GM12878 (cell line): ENCODE data around the gene ACP3. TPM values are rescaled to one million over a fixed set of nuclear protein-coding genes. Genes with fewer than 3 reads are reported as not detected.

Experiments
- ATAC-seq: fragments of 200-7000 bp; cut with Tn5 transposase; 3 replicates; pipeline ENCODE4 v1.9.1; 2020; ENCODE audit warnings: mild to moderate bottlenecking, moderate library complexity
- BruUV-seq: library from RNA; stranded (reverse); fragments of 400-500 nt; replicated peaks from 2 replicates; lab custom pipeline; 2021; lab: Mats Ljungman, UMichigan
- CTCF ChIA-PET: fragments of 300-600 bp; sonication (Branson Sonifier 250); formaldehyde crosslinking; extraction: SDS; loops from one replicate; lab custom pipeline; 2021; ENCODE audit warnings: inconsistent platforms; lab: Yijun Ruan, JAX
- POLR2A ChIA-PET: fragments of 350-600 bp; formaldehyde crosslinking; extraction: SDS; loops from one replicate; lab custom pipeline; 2021; ENCODE audit warnings: inconsistent platforms; lab: Charles Lee
- RAD21 ChIA-PET: fragments of 300-600 bp; sonication (Branson Sonifier 250); formaldehyde crosslinking; loops from one replicate; lab custom pipeline; 2023; ENCODE audit warnings: antibody characterized with exemption; ENCODE audit not compliant: unreplicated experiment; lab: Charles Lee
- SMC1A ChIA-PET: fragments of 300-600 bp; sonication (Branson Sonifier 250); formaldehyde crosslinking; loops from one replicate; lab custom pipeline; 2023; ENCODE audit not compliant: unreplicated experiment, uncharacterized antibody; lab: Charles Lee
- DNase-seq: peaks from one replicate; pipeline ENCODE4 v3.0.0-alpha.2; 2011; ENCODE audit warnings: low read depth, low spot score
- FAIRE-seq: peaks from 3 replicates; lab custom pipeline; 2011; peaks lifted over from hg19 to GRCh38; lab: Jason Lieb, UNC
- H2AFZ ChIP-seq: 2 replicates; pipeline ENCODE4 v1.6.0; 2011; ENCODE audit warnings: low read depth, low read length, control low read depth; ENCODE audit not compliant: control insufficient read depth
- H3K27ac ChIP-seq: 2 replicates; pipeline ENCODE4 v1.5.1; 2011; ENCODE audit warnings: control low read depth; ENCODE audit not compliant: control insufficient read depth, insufficient read depth
- H3K27me3 ChIP-seq, 2 experiments: replicated peaks in 1 of 2; 2 replicates each; pipeline versions ENCODE4 v1.6.0 to v1.6.1; 2011; ENCODE audit warnings: low read length in 1 of 2; ENCODE audit not compliant: control insufficient read depth in 2 of 2, insufficient read depth in 2 of 2
- H3K36me3 ChIP-seq, 2 experiments: 2 replicates each; pipeline ENCODE4 v1.5.1; 2011; ENCODE audit warnings: low read length in 1 of 2; ENCODE audit not compliant: control insufficient read depth in 2 of 2, insufficient read depth in 2 of 2
- H3K4me1 ChIP-seq: 2 replicates; pipeline ENCODE4 v1.6.1; 2011; ENCODE audit warnings: mild to moderate bottlenecking, low read length, moderate library complexity, mixed read lengths; ENCODE audit not compliant: control insufficient read depth, insufficient read depth
- H3K4me2 ChIP-seq: 2 replicates; pipeline ENCODE4 v1.6.0; 2011; ENCODE audit warnings: control low read depth; ENCODE audit not compliant: control insufficient read depth, insufficient read depth
- H3K4me3 ChIP-seq: fragments of 200-600 bp; sonication (generic); 2 replicates; pipeline ENCODE4 v1.5.1; 2016
- H3K79me2 ChIP-seq: 2 replicates; pipeline ENCODE4 v1.6.0; 2011; ENCODE audit warnings: low read length; ENCODE audit not compliant: control insufficient read depth, insufficient read depth
- H3K9ac ChIP-seq: 2 replicates; pipeline ENCODE4 v1.8.0; 2011; ENCODE audit warnings: low read length, control low read depth, mixed read lengths; ENCODE audit not compliant: control insufficient read depth, insufficient read depth
- H3K9me3 ChIP-seq: replicated peaks from 3 replicates; pipeline ENCODE4 v1.5.1; 2011; ENCODE audit warnings: mild to moderate bottlenecking, low read length; ENCODE audit not compliant: control insufficient read depth, insufficient read depth
- H4K20me1 ChIP-seq: 2 replicates; pipeline ENCODE4 v1.6.0; 2011; ENCODE audit not compliant: control insufficient read depth, insufficient read depth
- CEBPZ ChIP-seq: fragments of 150-350 bp; IDR thresholded peaks from 2 replicates; pipeline ENCODE4 v1.6.1; 2016; ENCODE audit warnings: low read depth, low read length
- E2F8 ChIP-seq: fragments of 450-650 bp; IDR thresholded peaks from 2 replicates; pipeline ENCODE4 v1.6.1; 2018; ENCODE audit warnings: mild to moderate bottlenecking, low read depth, moderate library complexity; ENCODE audit not compliant: partially characterized antibody
- NFYA ChIP-seq: IDR thresholded peaks from 2 replicates; pipeline ENCODE4 v1.6.1; 2011; ENCODE audit warnings: low read depth, mild to moderate bottlenecking, low read length, improper control_type of control experiment, borderline replicate concordance
- USF1 ChIP-seq: IDR thresholded peaks from 2 replicates; pipeline ENCODE4 v1.6.1; 2011; ENCODE audit warnings: borderline replicate concordance, low read depth, mild to moderate bottlenecking, moderate library complexity, mixed read lengths, low read length; ENCODE audit not compliant: insufficient read depth; ENCODE audit errors: extremely low read length
- ZBED1 ChIP-seq: IDR thresholded peaks from 2 replicates; pipeline ENCODE4 v1.6.1; 2016; ENCODE audit warnings: borderline replicate concordance
- ZBTB11 ChIP-seq: fragments of 450-650 bp; formaldehyde crosslinking; IDR thresholded peaks from 2 replicates; pipeline ENCODE4 v1.5.0; 2022; ENCODE audit warnings: mild to moderate bottlenecking, missing genetic modification characterization
- WGBS: methylation state at CpG from one replicate; pipeline ENCODE4 v1.1.6; 2016; ENCODE audit warnings: low lambda C conversion rate; ENCODE audit not compliant: insufficient replicate concordance, insufficient coverage; ENCODE audit errors: missing lambda C conversion rate; 5-methylcytosine and 5-hydroxymethylcytosine counted together
- in situ Hi-C: fragments of 300-500 bp; cut with MboI; formaldehyde crosslinking; loops from 9 replicates; pipeline ENCODE4 v1.14.3; 2018; ENCODE audit warnings: mixed read lengths
- intact Hi-C: fragments of 100-400 bp; cut with micrococcal nuclease; formaldehyde crosslinking; loops from one replicate; pipeline ENCODE4 v1.14.2; 2022; ENCODE audit not compliant: unreplicated experiment
- polyA plus RNA-seq, 11 experiments: library from polyadenylated mRNA; depleted of rRNA in 4 of 11; unstranded in 6 of 11; stranded (reverse) in 5 of 11; fragments of >200 nt; fragmentation: Nextera tagmentation in 4 of 11; fragmentation: Illumina TruSeq in 1 of 11; extraction: Ambion mirVana in 4 of 11; extraction: Trizol in 1 of 11; gene quantifications; 1 replicate in 1 of 11; 2 replicates in 10 of 11; pipeline versions ENCODE4 v1.2.1 to v1.2.3, GENCODE V29; 2011 to 2016; ENCODE audit warnings: inconsistent platforms in 2 of 11, missing spikeins in 2 of 11, low read depth in 1 of 11
- total RNA-seq, 4 experiments: library from RNA; depleted of rRNA in 3 of 4; stranded (reverse); fragments of >200 nt in 3 of 4; fragmentation: Illumina TruSeq in 1 of 4; extraction: Trizol in 1 of 4; gene quantifications; 2 replicates each; pipeline versions ENCODE4 v1.2.1 to v1.2.3, GENCODE V29; 2013 to 2021

The ACP3 gene
- total and polyA plus RNA-seq, 10 of the 15 experiments (the other 5 are each of a cell fraction or from before 2014, with no cell fraction given), result 0.05 to 0.41 TPM; not detected in 8

GRCh38 chr3:132360717-132361116 lies 43.5 kb downstream of the ACP3 start:
- FAIRE-seq (no peak), ATAC-seq (no peak), DNase-seq (no peak)
- no peaks in the 10 kb centered on the region for H3K27me3 ChIP-seq
- no peaks in the 10 kb centered on the region for H3K9me3 ChIP-seq
- no peaks in the 10 kb centered on the region for H3K79me2 ChIP-seq
- in situ Hi-C loops, result no loop called here
- no peak overlapping the region for H3K4me3 ChIP-seq
- no peaks in the 10 kb centered on the region for H3K36me3 ChIP-seq
- 58% methylated on average over 1 of the region's 1 CpG for WGBS
- BruUV-seq, result no TSS peak
- H2AFZ ChIP-seq, result no peak overlapping the region
- no peaks in the 10 kb centered on the region for H4K20me1 ChIP-seq
- no peaks in the 10 kb centered on the region for H3K4me1 ChIP-seq
- intact Hi-C loops, result no loop called here
- H3K9ac ChIP-seq, result no peak overlapping the region
- ChIA-PET CTCF (interaction anchor here (1.1 to 1.6 kb wide), 4 partner anchors 9 to 37 kb away, joined by 3 to 5 read pairs (median 4); no protein-coding TSS in a partner anchor), SMC1A (interaction anchor here (0.6 to 1.3 kb wide), 2 partner anchors 21 to 43 kb away, joined by 3 to 4 read pairs; no protein-coding TSS in a partner anchor), POLR2A (no interaction called here), RAD21 (no interaction called here)
- TF ChIP-seq CEBPZ, result no peak
- no peak for TF ChIP-seq NFYA
- no peak for TF ChIP-seq ZBTB11
- no peak for TF ChIP-seq USF1
- no peak for TF ChIP-seq ZBED1
- TF ChIP-seq E2F8, result no peak
- no peak overlapping the region for H3K27ac ChIP-seq
- no peak overlapping the region for H3K4me2 ChIP-seq
